SK-N-SH (cell line): ENCODE data around the gene ELMOD1. TPM values are rescaled to one million over a fixed set of nuclear protein-coding genes. Genes with fewer than 3 reads are reported as not detected.

Source experiments
- CTCF ChIA-PET: fragments of 300-600, 350-600 bp; formaldehyde crosslinking; extraction: SDS; loops from one replicate; lab custom pipeline; 2021; lab: Yijun Ruan, JAX
- POLR2A ChIA-PET: fragments of 350-600 bp; sonication (Branson Sonifier 250); formaldehyde crosslinking; extraction: SDS; loops from one replicate; lab custom pipeline; 2020; ENCODE audit warnings: antibody characterized with exemption, inconsistent platforms; lab: Yijun Ruan, JAX
- DNase-seq: peaks from one replicate; pipeline ENCODE4 v3.0.0; 2012
- H2AFZ ChIP-seq: fragments of 200-600 bp; sonication (generic); 2 replicates; pipeline ENCODE4 v1.8.1; 2016; ENCODE audit warnings: antibody characterized with exemption, mild to moderate bottlenecking, low read depth
- H3F3A ChIP-seq: fragments of 200-600 bp; sonication (generic); replicated peaks from 2 replicates; pipeline ENCODE3; 2016; ENCODE audit warnings: antibody characterized with exemption, mild to moderate bottlenecking; ENCODE audit not compliant: insufficient read depth
- H3K27ac ChIP-seq, 2 experiments: fragments of 200-500 bp in 1 of 2; fragments of 200-600 bp in 1 of 2; sonication (Bioruptor generic) in 1 of 2; sonication (generic), shearing (Covaris generic) in 1 of 2; 2 replicates each; pipeline versions ENCODE4 v1.5.1 to v1.6.1; 2014 to 2016; ENCODE audit warnings: low read depth in 2 of 2, inconsistent platforms in 1 of 2, low read length in 1 of 2, mild to moderate bottlenecking in 1 of 2, mixed read lengths in 1 of 2
- H3K27me3 ChIP-seq: fragments of 200-600 bp; sonication (generic), shearing (Covaris generic); 2 replicates; pipeline ENCODE4 v1.6.1; 2016; ENCODE audit warnings: mixed run types; ENCODE audit not compliant: insufficient read depth
- H3K36me3 ChIP-seq, 2 experiments: fragments of 200-500 bp in 1 of 2; fragments of 200-600 bp in 1 of 2; sonication (Bioruptor generic) in 1 of 2; sonication (generic) in 1 of 2; replicated peaks in 1 of 2; 2 replicates each; pipeline versions ENCODE3 to v1.5.1; 2014 to 2016; ENCODE audit warnings: low read length in 1 of 2, mild to moderate bottlenecking in 1 of 2; ENCODE audit not compliant: insufficient read depth in 2 of 2, control insufficient read depth in 1 of 2
- H3K4me1 ChIP-seq, 2 experiments: fragments of 200-500 bp in 1 of 2; fragments of 200-600 bp in 1 of 2; sonication (Bioruptor generic) in 1 of 2; sonication (generic), shearing (Covaris generic) in 1 of 2; 2 replicates each; pipeline versions ENCODE4 v1.5.1 to v1.6.1; 2014 to 2016; ENCODE audit warnings: low read depth in 1 of 2, low read length in 1 of 2, mixed run types in 1 of 2; ENCODE audit not compliant: insufficient read depth in 2 of 2, control insufficient read depth in 1 of 2
- H3K4me2 ChIP-seq: fragments of 200-600 bp; sonication (generic), shearing (Covaris generic); 2 replicates; pipeline ENCODE4 v1.6.1; 2017; ENCODE audit warnings: mixed run types
- H3K4me3 ChIP-seq, 2 experiments: fragments of 200-500 bp in 1 of 2; fragments of 200-600 bp in 1 of 2; sonication (Bioruptor generic) in 1 of 2; sonication (generic), shearing (Covaris generic) in 1 of 2; 2 replicates each; pipeline versions ENCODE4 v1.5.1 to v1.8.1; 2014 to 2016; ENCODE audit warnings: low read depth in 2 of 2, inconsistent platforms in 1 of 2, low read length in 1 of 2, mild to moderate bottlenecking in 1 of 2, mixed read lengths in 1 of 2, moderate library complexity in 1 of 2
- H3K79me2 ChIP-seq: fragments of 200-600 bp; sonication (generic); 2 replicates; pipeline ENCODE4 v1.8.1; 2017; ENCODE audit warnings: mild to moderate bottlenecking; ENCODE audit not compliant: insufficient read depth
- H3K9ac ChIP-seq: fragments of 200-600 bp; sonication (generic); 2 replicates; pipeline ENCODE4 v1.6.1; 2017; ENCODE audit warnings: mixed run types
- H3K9me2 ChIP-seq: fragments of 200-600 bp; sonication (generic); 2 replicates; pipeline ENCODE4 v1.6.1; 2017; ENCODE audit warnings: mixed run types
- H3K9me3 ChIP-seq: fragments of 200-600 bp; sonication (generic); 2 replicates; pipeline ENCODE4 v1.6.1; 2017; ENCODE audit warnings: mixed run types, mild to moderate bottlenecking, moderate library complexity
- H4K20me1 ChIP-seq: fragments of 200-600 bp; sonication (generic); 2 replicates; pipeline ENCODE4 v1.6.1; 2017; ENCODE audit warnings: mild to moderate bottlenecking, mixed run types; ENCODE audit not compliant: insufficient read depth
- CTCF ChIP-seq: fragments of 200-600 bp; sonication (generic); IDR thresholded peaks from 2 replicates; pipeline ENCODE4 v1.6.1; 2017; ENCODE audit warnings: antibody characterized with exemption, mild to moderate bottlenecking, moderate library complexity
- ELF1 ChIP-seq: IDR thresholded peaks from 2 replicates; pipeline ENCODE4 v1.4.0; 2012
- EP300 ChIP-seq, 2 experiments: IDR thresholded peaks; 2 replicates each; pipeline versions ENCODE4 v1.4.0 to v1.6.1; 2012; ENCODE audit warnings: borderline replicate concordance in 1 of 2, low read depth in 1 of 2, low read length in 1 of 2
- FOXJ3 ChIP-seq: sonication (generic); formaldehyde crosslinking; IDR thresholded peaks from 2 replicates; pipeline ENCODE4 v1.5.1; 2020; ENCODE audit warnings: mild to moderate bottlenecking, missing genetic modification reagents
- GABPA ChIP-seq: IDR thresholded peaks from 2 replicates; pipeline ENCODE4 v1.4.0; 2012; ENCODE audit warnings: low read depth, mild to moderate bottlenecking
- GATA2 ChIP-seq: sonication (generic); formaldehyde crosslinking; IDR thresholded peaks from 2 replicates; pipeline ENCODE4 v1.5.0; 2020; ENCODE audit warnings: mild to moderate bottlenecking, missing genetic modification reagents
- JUND ChIP-seq: IDR thresholded peaks from 2 replicates; pipeline ENCODE4 v1.4.0; 2012
- MEF2A ChIP-seq: IDR thresholded peaks from 2 replicates; pipeline ENCODE4 v1.4.0; 2012; ENCODE audit warnings: low read depth, borderline replicate concordance
- NFIC ChIP-seq: IDR thresholded peaks from 2 replicates; pipeline ENCODE4 v1.4.0; 2012; ENCODE audit warnings: borderline replicate concordance
- PBX3 ChIP-seq: IDR thresholded peaks from 2 replicates; pipeline ENCODE4; 2012
- POLR2AphosphoS5 ChIP-seq: IDR thresholded peaks from 2 replicates; pipeline ENCODE4 v1.6.1; 2012; ENCODE audit warnings: low read depth, low read length
- RAD21 ChIP-seq: IDR thresholded peaks from 2 replicates; pipeline ENCODE4 v1.6.1; 2012; ENCODE audit warnings: mild to moderate bottlenecking, low read length
- RCOR1 ChIP-seq: fragments of 150-350 bp; IDR thresholded peaks from 2 replicates; pipeline ENCODE4 v1.6.1; 2017; ENCODE audit warnings: antibody characterized with exemption, low read length
- RFX5 ChIP-seq: IDR thresholded peaks from 2 replicates; pipeline ENCODE4 v1.6.1; 2012; ENCODE audit warnings: mild to moderate bottlenecking, improper control_type of control experiment, low read length
- RXRA ChIP-seq: IDR thresholded peaks from 2 replicates; pipeline ENCODE4 v1.4.0; 2012; ENCODE audit warnings: low read depth, mild to moderate bottlenecking, borderline replicate concordance
- SIN3A ChIP-seq: IDR thresholded peaks from 2 replicates; pipeline ENCODE4 v1.6.1; 2012; ENCODE audit warnings: low read depth, mild to moderate bottlenecking, low read length, moderate library complexity, borderline replicate concordance
- TCF12 ChIP-seq: IDR thresholded peaks from 2 replicates; pipeline ENCODE4 v1.4.0; 2012
- YY1 ChIP-seq: IDR thresholded peaks from 2 replicates; pipeline ENCODE4 v1.4.0; 2012; ENCODE audit warnings: low read depth, mild to moderate bottlenecking
- WGBS: methylation state at CpG from one replicate; pipeline ENCODE4 v1.1.6; 2017; ENCODE audit warnings: low lambda C conversion rate; 5-methylcytosine and 5-hydroxymethylcytosine counted together
- polyA plus RNA-seq, 3 experiments: library from polyadenylated mRNA; depleted of rRNA; stranded (reverse); fragments of >200 nt; gene quantifications; 2 replicates each; pipeline ENCODE4 v1.2.3, GENCODE V29; 2012
- TF ChIP-seq, protein P1 (sequence below): IDR thresholded peaks from 2 replicates; pipeline ENCODE4 v1.4.0; 2012; ENCODE audit warnings: low read depth
- TF ChIP-seq, protein P2 (sequence below): fragments of 150-350 bp; IDR thresholded peaks from 2 replicates; pipeline ENCODE4 v1.6.1; 2017; ENCODE audit warnings: antibody characterized with exemption, low read length, low read depth, borderline replicate concordance
- TF ChIP-seq, protein P3 (sequence below): fragments of 150-350 bp; IDR thresholded peaks from 2 replicates; pipeline ENCODE4 v1.6.1; 2016; ENCODE audit warnings: mild to moderate bottlenecking, low read depth, low read length
- TF ChIP-seq, protein P4 (sequence below): IDR thresholded peaks from 2 replicates; pipeline ENCODE4 v1.4.0; 2012; ENCODE audit warnings: low read depth, borderline replicate concordance

ELMOD1 gene
- polyA plus RNA-seq, 1 of the 3 experiments (the other 2 are of a cell fraction), result not detected

GRCh38 chr11:107609400-107610218, 18.7 kb downstream of the ELMOD1 start:
- Histone ChIP-seq H3K9ac (no peak overlapping the region), H4K20me1 (no peaks in the 10 kb centered on the region), H3K4me3 (no peak overlapping the region), H3F3A (no peaks in the 10 kb centered on the region), H3K27ac (no peak overlapping the region), H3K27me3 (peaks cover 37% of the 10 kb centered on the region; the same call in 1 of the 2 replicates), H2AFZ (no peak overlapping the region), H3K36me3 (no peaks in the 10 kb centered on the region), H3K9me2 (no peaks in the 10 kb centered on the region), H3K9me3 (no peaks in the 10 kb centered on the region), H3K79me2 (no peaks in the 10 kb centered on the region), H3K4me2 (no peak overlapping the region), H3K4me1 (no peaks in the 10 kb centered on the region)
- ChIA-PET CTCF (interaction anchor here (0.9 to 1.2 kb wide), 3 partner anchors 10 to 162 kb away, joined by 3 read pairs; no protein-coding TSS in a partner anchor), POLR2A (no interaction called here)
- no peak for TF ChIP-seq RXRA
- no peak for TF ChIP-seq POLR2AphosphoS5
- TF ChIP-seq SIN3A, result no peak
- TF ChIP-seq, protein P1, sequence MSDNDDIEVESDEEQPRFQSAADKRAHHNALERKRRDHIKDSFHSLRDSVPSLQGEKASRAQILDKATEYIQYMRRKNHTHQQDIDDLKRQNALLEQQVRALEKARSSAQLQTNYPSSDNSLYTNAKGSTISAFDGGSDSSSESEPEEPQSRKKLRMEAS, result no peak
- no peak for TF ChIP-seq EP300 (IDR thresholded peaks at IDR 0.05; ENCODE audit: borderline replicate concordance in 1 of 2, low read depth in 1 of 2, low read length in 1 of 2)
- TF ChIP-seq TCF12, result no peak
- TF ChIP-seq MEF2A, result no peak
- TF ChIP-seq RAD21, result no peak
- TF ChIP-seq FOXJ3 (CRISPR knock-in tag), result no peak
- TF ChIP-seq, protein P2, sequence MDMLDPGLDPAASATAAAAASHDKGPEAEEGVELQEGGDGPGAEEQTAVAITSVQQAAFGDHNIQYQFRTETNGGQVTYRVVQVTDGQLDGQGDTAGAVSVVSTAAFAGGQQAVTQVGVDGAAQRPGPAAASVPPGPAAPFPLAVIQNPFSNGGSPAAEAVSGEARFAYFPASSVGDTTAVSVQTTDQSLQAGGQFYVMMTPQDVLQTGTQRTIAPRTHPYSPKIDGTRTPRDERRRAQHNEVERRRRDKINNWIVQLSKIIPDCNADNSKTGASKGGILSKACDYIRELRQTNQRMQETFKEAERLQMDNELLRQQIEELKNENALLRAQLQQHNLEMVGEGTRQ, result no peak
- no peak for TF ChIP-seq GABPA
- TF ChIP-seq, protein P3, sequence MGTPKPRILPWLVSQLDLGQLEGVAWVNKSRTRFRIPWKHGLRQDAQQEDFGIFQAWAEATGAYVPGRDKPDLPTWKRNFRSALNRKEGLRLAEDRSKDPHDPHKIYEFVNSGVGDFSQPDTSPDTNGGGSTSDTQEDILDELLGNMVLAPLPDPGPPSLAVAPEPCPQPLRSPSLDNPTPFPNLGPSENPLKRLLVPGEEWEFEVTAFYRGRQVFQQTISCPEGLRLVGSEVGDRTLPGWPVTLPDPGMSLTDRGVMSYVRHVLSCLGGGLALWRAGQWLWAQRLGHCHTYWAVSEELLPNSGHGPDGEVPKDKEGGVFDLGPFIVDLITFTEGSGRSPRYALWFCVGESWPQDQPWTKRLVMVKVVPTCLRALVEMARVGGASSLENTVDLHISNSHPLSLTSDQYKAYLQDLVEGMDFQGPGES, result no peak
- TF ChIP-seq JUND, result no peak
- TF ChIP-seq YY1, result no peak
- WGBS, result 9% methylated on average over 10 of the region's 10 CpGs
- no peak for DNase-seq

DNA sequence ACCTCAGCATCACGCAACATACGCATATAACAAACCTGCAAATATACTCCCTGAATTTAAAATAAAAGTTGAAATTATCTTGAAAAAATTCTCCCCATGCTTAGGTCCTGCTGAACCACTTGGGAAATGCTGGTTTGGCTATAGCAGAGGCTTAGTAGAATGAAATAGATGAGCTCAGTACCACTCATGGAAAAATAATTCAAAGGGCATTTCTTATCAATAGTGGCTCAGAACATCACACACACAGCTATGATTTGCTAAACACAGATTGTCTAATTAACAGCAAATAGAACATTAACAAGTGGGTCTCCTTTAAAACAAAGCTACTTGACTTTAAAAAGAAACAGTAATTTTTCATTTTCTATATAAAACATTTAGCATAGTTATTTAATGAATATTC, 21.5 kb downstream of the ELMOD1 start:
- Histone ChIP-seq H3K9ac (no peak overlapping the region), H3K9me3 (no peaks in the 10 kb centered on the region), H3K79me2 (no peaks in the 10 kb centered on the region), H3K4me3 (no peak overlapping the region), H3K4me1 (no peaks in the 10 kb centered on the region), H2AFZ (no peak overlapping the region), H3K27ac (no peak overlapping the region), H3K27me3 (peaks cover 42% of the 10 kb centered on the region; the same call in 1 of the 2 replicates), H3K36me3 (no peaks in the 10 kb centered on the region), H3F3A (no peaks in the 10 kb centered on the region), H3K9me2 (no peaks in the 10 kb centered on the region), H4K20me1 (no peaks in the 10 kb centered on the region), H3K4me2 (no peak overlapping the region)
- CTCF ChIA-PET, result interaction anchor here (0.8 kb wide), 1 partner anchor 158 kb away, joined by 3 read pairs; no protein-coding TSS in a partner anchor
- no peak for DNase-seq
- WGBS, result 94% methylated on average over 2 of the region's 2 CpGs
- POLR2A ChIA-PET, result no interaction called here
- TF ChIP-seq RCOR1 (no peak), GABPA (no peak), RFX5 (no peak), GATA2 (CRISPR knock-in tag) (no peak), ELF1 (no peak), PBX3 (no peak), CTCF (no peak), NFIC (no peak)
- TF ChIP-seq, protein P4, sequence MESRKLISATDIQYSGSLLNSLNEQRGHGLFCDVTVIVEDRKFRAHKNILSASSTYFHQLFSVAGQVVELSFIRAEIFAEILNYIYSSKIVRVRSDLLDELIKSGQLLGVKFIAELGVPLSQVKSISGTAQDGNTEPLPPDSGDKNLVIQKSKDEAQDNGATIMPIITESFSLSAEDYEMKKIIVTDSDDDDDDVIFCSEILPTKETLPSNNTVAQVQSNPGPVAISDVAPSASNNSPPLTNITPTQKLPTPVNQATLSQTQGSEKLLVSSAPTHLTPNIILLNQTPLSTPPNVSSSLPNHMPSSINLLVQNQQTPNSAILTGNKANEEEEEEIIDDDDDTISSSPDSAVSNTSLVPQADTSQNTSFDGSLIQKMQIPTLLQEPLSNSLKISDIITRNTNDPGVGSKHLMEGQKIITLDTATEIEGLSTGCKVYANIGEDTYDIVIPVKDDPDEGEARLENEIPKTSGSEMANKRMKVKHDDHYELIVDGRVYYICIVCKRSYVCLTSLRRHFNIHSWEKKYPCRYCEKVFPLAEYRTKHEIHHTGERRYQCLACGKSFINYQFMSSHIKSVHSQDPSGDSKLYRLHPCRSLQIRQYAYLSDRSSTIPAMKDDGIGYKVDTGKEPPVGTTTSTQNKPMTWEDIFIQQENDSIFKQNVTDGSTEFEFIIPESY, result no peak
